Measurements from ENCODE around the gene INS.
"Not testable (repeated sequence)": the region's sequence is repeated elsewhere in the genome, so short reads cannot be mapped to it uniquely, and the experiment has no call there.

INS gene

DNA sequence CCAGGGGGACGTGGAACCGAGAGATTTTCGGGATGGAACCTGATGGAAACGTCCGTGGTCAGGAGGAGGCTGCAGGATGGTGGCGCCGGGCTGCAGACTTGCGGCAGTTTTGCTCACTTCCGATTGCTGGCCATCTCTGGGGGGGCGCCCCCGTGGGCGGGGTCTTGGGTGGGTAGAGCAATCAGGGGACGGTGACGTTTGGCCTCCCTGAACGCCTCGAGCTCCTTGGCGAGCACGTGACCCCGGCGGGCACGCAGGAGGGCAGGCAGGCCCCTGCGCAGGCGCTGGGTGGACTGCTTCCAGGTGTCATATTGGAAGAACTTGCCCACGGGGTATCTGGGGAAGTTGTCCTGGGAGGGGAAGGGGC is 28.2 kb downstream of the INS start:
- no peak for DNase-seq (ENCODE audit: low read depth in 2 of 2)

DNA sequence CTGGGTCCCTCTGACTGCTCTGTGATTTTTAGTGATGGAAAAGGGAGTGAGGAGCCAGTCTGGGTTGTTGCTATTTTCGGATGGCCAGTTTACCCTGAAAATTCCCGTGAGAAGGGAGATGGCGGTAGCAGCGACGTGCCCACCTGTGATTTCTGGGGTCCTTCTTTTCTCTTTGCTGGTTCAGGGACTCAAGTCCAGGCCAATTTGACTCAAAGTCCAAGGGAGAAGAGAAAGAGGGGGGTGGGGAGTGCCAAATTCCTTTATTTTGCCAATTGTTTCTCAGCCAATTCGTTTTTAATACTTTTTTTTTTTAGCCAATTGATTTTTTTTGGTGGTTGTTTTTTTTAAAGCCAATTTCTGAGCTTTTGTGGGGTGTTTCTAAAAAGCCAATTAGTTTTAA is 28.8 kb downstream of the INS start:
- no peak for DNase-seq (ENCODE audit: low read depth in 2 of 2)

DNA sequence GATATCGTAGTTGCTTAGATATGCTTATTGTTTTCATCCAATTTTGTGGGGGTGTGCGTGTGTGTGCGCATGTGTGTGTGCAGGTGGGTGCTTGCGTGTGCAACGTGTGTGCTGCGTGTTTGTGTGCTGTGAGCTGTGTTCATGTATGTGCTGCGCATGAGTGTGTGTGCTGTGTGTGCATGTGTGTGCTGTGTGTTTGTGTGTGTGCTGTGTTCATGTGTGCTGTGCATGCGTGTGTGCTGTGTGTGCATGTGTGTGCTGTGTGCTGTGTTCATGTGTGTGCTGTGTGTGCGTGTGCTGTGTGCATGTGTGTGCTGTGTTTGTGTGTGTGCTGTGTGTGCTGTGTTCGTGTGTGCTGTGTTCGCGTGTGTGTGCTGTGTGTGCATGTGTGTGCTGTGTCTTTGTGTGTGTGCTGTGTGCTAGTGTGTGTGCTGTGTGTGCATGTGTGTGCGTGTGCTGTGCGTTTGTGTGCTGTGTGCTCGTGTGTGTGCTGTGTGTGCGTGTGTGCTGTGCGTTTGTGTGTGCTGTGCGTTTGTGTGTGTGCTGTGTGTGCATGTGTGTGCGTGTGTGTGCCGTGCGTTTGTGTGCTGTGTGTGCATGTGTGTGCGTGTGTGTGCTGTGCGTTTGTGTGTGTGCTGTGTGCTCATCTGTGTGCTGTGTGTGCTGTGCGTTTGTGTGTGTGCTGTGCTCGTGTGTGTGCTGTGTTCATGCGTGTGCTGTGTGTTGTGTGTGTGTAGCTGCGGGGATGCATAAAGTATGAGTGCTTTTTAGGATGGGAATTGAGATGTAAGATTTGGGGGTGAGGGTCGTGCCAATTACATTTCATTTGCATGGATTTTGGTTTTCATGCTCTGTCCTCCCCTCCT is 29.4 kb downstream of the INS start:
- DNase-seq (ENCODE audit: low read depth in 2 of 2), result no peak

DNA sequence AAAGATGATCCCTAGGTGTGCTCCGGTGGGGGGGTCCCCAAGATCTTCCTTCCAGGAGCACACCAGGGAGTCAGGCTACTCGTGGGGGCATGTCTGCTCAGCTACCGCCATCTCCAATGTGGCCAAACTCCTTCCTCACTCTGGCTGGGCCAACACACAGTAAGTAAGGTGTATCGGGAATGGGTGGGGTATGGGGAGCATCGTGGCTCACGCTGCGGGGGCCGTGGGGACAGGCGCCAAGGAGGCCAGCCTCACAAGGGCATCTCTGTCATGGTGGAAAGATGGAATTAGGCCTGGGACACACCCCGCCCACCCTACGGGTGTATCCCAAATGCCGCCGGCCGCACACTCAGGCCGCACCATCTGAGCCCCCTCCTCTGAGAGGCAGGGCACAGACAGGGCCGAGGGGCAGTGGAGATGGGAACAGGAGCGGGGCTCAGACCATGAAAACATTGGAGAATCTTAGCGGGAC is 30.1 kb downstream of the INS start:
- no peak for DNase-seq (ENCODE audit: low read depth in 2 of 2)

DNA sequence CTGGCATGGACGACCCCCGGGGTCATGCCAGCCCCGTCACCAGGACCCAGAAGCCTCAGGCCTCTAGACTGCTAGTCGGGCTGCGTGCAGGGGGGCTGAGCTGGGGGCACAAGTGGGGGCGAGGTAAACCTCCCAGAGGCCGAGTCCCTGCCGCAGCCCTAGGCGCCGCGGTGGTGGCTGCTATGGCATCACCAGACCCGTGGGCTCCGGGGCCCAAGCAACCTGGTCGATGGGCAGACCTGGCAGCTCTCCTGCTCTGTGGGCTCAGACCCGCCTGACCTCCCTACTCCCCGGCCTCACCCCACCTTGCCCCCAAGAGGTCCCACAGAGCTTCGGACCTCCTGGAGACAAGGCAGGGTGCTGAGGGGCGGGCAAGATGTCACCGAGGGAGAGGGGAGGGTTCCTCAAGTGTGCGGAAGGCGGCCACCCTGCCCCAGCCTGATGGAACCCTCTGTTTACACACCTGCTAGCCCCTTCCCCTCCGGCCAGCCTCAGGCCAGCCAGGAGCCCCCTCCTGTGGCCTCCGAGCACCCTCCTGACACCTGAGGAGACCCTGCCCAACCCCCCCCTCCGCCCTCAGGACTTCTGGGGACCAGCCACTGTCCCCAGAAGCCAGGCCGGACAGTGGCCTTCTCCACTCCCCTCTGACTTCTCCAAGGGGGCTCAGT is 31.2 kb downstream of the INS start:
- DNase-seq (ENCODE audit: low read depth in 2 of 2), result no peak

DNA sequence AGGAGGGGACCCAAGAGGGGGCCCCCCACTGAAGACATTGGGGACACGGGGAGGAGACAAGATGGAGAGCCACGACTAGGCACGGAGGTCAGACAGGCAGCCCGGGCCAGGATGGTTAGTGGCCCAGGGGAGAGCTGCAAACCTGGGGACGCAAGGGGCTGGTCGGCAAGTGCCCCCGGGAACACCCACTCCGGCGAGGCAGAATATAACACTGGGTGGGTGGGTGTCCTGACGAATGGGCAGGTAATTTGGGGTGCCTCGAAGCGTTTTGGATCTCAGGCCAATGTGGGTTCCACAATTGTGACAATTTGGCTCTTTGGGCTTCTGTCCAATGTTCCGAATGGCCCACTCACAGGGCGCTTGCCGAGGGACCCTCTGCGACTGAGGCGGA is 31.7 kb downstream of the INS start:
- DNase-seq (ENCODE audit: low read depth in 2 of 2), result no peak

DNA sequence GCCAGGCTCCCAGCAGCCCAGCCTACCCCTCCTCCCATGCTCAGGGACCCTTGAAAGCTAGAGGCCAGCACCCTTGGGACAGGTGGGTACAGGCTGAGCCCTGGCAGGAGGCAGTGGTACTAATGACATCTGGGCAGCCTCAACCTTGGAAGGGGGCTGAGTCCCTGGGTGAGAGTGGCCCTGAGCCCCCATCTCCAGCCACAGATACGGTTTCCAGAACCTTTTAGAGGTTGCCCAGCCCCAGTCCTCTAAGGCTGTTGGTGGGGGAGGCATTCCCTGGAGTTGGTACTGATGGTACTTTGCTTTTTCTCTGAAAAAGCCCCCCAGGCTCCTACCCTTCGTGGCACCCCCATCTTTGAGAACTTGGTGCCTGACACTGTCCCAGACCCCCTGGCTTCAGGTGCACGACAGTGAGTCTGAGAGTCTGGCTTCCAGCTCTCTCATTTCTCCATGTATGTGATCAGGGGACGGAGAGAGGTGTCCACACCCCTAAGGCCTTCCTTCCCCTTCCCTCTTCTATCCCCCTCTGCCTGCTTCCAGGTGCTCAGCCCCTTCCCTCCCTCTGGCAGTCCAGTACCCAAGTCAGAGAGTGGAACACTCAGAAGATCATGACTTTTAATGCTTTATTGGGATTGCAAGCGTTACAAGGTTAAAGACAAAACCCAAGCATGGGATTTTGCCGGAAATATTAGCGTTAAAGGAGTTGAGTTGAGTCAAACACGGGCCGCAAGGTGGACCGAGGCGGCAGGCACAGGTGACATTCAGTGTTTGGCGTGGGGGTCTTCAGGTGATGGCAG is 32.3 kb downstream of the INS start:
- DNase-seq (ENCODE audit: low read depth in 2 of 2), result no peak

DNA sequence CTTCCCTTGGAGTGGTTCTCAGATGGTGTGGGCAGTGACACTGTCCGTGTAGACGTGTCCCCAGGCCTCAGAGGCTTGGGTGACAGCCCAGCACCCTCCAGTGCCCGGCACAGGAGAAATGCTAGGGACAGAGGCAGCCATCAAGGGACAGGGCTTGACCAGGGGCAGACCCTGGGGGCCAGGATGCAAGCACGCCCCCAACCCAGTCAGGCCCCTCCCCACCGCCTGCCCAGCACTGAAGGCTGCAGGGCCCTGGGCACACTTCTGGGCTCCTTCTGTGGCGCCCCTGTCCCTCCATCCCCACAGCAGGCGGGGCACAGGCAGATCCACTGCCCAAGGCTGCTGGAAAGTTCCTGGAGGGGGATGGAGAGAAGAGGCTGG is 32.9 kb downstream of the INS start:
- no peak for DNase-seq (ENCODE audit: low read depth in 2 of 2)

DNA sequence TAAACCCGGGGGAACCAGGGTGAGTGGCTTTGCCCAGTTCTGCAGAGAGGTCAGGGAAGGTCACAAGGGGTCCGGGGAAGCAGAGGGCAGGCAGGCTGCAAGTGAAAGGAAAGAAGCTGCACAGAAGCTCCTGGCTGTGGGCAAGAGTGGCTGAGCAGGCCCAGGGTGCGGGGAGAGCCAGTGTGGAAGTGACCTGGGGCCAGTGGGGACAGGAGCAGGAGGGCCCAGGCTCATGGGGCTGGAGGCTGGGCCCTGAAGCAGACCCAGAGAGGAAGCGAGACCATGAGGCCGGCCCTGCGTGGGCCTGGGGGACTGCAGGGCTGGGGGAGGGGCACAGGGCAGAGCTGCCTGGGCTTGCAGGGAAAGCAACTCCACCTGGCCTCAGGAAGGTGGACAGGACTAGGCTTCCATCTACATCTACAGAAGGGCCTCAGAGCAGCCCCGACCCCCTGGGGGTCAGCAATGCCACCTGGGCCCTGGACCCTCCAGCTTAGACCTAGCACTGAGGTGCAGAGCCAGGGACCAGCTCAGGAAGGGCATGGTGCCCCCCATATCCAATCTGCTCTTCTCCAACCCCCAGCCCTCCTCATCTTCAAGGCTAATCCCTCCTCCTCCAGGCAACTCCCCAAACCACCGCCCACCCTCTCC is 33.4 kb downstream of the INS start:
- no peak for DNase-seq (ENCODE audit: low read depth in 2 of 2)

DNA sequence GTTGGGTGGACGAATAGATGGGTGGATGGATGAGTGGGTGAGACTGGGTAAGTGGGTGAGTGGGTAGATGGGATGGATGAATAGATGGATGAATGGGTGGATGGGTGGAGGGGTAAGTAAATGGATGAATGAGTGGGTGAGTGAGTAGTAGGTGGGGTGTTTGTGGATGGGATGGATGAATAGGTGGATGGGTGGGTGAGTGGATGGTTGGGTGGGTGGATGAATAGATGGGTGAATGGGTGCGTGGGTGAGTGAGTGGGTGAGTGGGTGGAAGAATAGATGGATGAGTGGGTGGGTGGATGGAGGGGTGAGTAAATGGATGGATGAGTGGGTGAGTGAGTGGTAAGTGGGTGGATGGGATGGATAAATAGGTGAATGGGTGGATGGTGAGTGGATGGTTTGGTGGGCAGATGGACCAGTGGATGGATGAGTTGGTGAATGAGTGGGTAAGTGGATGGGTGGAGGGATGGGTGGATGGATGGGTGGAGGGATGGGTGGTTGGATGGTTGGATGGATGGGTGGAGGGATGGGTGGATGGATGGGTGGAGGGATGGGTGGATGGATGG is 34.4 kb downstream of the INS start:
- DNase-seq (ENCODE audit: low read depth in 2 of 2), result no peak

DNA sequence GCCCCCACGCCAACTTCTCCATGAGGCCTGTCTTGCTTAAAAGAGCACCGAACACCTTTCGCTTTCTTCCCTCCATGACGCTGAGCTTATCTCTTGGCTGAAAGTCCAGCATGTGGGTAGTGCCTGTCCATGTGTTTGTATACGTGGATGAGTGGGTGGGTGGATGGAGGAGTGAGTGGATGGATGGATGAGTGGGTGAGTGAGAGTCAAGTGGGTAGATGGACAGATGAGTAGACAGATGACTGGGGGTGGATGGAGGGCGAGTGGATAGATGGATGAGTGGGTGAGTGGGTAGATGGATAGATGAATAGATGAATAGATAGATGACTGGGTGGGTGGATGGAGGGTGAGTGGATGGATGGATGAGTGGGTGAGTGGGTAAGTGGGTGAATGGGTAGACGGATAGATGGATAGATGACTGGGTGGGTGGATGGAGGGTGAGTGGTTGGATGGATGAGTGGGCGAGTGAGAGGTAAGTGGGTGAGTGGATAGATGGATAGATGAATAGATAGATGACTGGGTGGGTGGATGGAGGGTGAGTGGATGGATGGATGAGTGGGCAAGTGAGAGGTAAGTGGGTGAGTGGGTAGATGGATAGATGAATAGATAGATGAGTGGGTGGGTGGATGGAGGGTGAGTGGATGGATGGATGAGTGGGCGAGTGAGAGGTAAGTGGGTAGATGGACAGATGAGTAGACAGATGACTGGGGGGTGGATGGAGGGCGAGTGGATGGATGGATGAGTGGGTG is 36.1 kb downstream of the INS start:
- not testable (repeated sequence) for DNase-seq (ENCODE audit: low read depth in 2 of 2)

DNA sequence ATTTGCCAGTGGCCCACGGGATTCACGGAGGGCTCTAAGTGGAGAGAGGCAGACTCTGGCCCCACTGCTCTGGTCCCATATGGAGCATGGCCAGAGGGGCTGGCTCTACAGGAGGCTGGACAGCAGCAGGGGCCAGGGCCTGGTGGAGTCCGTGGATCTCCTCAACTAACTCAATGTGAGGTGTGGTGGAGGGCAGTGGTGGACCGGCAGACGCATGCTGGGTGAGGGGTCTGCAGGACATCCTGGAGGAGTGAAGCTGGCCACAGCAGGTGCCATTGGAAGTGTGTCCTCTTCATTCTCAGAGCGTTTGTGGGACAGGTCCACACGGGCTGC is 37.4 kb downstream of the INS start:
- no peak for DNase-seq (ENCODE audit: low read depth in 2 of 2)

DNA sequence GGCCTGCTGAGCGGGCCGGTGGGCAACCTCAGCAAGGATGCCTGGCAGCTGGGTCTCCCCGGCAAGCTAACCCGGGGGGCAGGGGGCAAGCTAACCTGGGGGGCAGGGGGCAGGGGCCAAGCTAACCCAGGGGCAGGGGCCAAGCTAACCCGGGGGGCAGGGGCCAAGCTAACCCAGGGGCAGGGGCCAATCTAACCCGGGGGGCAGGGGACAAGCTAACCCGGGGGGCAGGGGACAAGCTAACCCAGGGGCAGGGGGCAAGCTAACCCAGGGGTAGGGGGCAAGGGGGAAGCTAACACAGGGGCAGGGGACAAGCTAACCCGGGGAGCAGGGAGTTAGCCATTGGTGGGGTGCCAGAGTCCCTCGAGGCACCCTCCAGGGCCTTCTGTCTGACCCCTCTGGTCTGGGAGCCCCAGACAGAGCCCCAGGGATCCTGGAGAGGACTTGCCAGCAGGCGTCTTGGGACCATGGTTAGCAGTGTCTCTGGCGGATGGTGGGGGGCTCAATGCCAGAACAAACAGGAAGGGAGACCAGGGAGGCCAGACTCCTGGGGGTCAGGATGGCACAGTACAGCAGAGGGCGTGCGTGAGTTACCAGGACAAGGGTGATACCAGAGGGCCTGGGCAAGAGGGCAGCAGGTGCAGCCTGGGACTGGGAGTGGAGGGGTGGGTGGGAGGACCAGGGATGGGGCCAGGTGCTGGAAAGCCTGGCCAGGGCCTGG is 37.9 kb downstream of the INS start:
- DNase-seq (ENCODE audit: low read depth in 2 of 2), result no peak

DNA sequence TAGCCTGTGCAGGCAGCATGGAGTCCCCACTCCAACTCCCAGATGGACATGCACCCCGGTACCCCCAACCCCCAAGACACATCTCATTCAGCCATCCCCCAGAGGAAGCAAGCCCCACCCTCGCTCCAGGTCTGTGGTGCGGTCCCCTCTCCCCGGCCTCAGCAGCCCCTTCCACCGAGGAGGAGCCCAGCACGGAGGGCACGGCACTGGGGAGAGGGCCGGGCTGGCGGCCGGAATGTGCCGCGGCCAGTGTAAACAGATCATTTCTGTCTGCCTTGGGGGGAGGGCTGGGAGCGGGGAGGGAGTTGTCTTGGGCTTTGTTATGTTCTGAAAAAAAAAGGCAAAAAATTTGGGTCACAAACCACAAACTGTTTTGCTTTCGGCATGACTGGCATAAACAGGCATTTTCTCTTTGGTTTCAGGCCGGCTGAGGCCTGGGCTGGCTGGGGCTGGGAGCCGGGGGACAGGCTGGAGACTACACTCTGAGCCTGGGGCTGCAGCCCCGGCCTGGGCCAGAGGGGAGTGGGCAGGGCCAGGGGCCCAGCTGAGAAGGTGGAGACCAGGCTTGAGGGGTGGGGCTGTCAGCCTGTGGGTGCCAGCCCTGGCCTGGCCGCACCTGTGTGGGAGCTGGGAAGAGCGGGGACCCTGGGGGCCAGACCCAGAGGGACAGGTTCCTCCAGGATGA is 38.6 kb downstream of the INS start:
- no peak for DNase-seq (ENCODE audit: low read depth in 2 of 2)

DNA sequence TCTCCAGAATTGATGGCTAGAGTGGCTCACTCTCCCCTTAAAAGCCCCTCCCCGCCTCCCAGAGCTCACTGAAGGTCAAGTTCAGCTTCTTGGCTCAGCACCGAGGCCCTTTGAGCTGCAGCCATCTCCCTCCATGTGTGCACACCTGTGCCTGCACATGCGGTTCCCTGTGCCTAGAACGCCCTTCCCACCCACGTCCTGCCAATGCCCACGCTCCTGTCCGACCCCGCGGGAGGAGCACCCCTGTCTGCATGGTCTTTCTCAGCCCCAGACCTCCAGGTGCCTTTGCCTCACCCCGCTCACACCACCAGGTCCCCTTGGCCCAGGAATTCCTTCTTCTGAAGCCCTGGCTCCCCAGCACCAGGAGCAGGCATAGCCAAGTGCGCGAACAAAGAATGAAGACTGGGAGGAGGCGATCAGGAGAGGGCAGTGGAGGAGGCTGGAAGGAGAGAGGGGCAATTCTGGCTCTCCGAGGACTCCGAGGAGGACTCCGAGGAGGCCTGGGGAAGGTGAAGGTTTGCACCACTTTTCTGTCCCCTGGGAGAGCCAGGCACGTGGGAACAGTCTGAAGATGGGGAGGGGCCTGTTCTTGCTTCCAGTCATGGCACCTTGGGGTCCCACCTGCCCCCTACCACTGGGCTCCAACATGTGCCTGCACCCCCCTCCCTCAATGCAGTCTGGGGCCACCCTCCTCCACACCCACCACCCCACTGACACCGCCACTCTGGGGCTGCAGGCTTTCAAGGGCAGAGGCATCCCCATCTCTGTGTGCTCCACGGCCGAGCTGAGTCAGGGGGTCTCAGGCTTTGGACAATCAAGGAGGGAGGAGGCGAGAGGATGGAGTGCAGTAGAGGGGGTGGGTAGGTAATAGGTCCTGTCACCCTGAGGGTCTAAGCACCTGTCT is 39.5 kb downstream of the INS start:
- DNase-seq (ENCODE audit: low read depth in 2 of 2), result no peak

DNA sequence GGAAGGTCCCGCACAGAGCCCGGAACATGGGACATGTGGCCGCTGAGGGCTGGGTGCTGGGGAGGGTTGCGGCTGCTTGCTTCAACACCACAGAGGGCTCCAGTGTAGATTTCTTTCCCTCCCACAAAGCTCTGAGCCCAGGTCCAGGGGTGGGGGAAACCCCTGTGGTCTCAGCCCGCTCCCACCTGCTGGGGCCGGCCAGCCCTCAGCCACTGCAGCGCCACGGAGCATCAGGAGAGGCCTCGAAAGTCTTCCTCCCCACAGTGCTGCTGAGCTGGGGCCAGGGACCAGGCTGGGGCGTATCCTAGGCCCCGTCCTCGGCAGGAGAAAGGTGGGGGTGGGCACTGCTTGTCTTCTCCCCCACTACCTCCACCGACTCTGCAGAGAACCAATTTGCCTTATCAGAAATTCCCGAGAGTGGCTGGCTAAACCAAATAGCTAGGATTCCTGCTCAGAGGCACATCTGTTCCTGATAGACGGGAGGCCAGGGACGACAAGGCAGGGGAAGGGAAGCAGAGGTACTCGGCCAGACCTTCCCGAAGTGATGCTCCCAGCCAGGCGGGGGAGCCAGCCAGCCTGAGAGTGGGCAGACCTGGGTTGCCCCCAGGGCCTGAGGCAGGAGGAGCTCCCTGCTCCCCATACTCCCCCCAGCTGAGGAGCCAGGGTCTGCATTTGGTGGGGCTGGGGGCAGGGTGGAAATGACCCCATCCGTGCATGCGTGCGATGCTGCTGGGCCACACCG is 40.5 kb downstream of the INS start:
- DNase-seq (ENCODE audit: low read depth in 2 of 2), result no peak

DNA sequence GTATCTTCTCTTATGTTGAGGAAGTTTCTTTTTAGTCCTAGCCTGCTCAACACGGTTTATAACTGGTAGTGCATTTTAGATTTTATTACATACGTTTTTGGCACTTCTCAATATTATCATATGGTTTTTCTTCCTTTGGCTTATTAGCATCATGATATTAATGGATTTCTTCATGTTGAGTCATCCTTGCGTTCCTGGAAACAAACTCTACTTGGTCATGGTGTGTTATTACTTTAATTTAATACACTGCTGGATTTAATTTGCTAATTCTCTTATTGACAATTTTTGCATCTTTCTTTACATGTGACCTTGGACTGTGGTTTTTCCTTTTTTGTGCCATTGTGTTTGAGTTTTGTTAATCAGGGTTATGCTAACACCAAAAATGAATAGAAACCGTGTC is 42.3 kb downstream of the INS start:
- DNase-seq (ENCODE audit: low read depth in 2 of 2), result no peak

DNA sequence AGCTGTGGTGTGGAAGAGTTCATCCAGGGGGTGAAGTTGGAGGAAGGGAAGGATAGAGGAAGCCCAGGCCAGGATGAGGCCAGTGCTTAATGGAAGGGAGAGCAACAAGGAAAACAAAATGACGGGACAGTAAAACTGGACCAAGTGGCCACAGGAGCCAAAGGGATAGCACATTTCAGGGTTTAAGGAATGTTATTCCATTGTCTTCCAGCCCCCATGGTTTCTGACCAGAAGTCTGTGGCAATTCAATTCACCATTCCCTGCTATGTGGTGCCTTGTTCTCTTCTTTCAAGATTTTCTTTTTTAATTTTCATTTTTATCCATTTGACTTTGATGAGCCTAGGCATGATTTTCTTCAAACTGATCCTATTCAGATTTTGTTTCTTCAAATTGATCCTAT is 44.3 kb downstream of the INS start:
- DNase-seq (ENCODE audit: low read depth in 2 of 2), result no peak

Measured in stimulated activated CD8-positive, alpha-beta memory T cell treated with anti-CD3 and anti-CD28 coated beads, Interleukin-2, amount 100 ng/mL, for 48 hours (primary cell).